Activated T-helper 1 cell treated with anti-CD3 and anti-CD28 coated beads, Interleukin-2, amount 50 U/mL, for 16 hours (primary cell): ENCODE results near the gene RHOXF1.
"Not testable (repeated sequence)": the region's sequence is repeated elsewhere in the genome, so short reads cannot be mapped to it uniquely, and the experiment has no call there.

Experiments
- DNase-seq, 2 donors: peaks; one replicate each; pipeline ENCODE4 v3.0.0-alpha.2; 2020; ENCODE audit warnings: low read depth in 1 of 2, low spot score in 1 of 2

The RHOXF1 gene, protein sequence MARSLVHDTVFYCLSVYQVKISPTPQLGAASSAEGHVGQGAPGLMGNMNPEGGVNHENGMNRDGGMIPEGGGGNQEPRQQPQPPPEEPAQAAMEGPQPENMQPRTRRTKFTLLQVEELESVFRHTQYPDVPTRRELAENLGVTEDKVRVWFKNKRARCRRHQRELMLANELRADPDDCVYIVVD

DNA sequence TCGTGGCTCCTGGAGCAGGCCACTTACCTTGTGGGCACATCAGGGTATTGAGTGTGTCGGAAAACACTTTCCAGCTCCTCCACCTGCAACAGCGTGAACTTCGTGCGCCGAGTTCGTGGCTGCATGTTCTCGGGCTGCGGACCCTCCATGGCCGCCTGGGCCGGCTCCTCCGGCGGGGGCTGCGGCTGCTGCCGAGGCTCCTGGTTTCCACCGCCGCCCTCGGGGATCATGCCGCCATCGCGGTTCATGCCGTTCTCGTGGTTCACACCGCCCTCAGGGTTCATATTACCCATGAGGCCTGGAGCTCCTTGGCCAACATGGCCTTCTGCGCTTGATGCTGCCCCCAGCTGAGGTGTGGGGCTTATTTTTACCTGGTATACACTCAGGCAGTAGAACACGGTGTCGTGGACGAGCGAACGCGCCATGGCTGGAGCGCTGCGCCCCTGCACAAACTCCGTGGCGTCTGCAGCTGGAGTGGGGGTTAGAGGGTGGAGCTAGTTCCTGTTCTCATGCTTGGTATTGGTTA, at the start of gene RHOXF1:
RHOXF1 (minus strand) TSS at position 476 of the 526 bp plus-strand sequence; CDS start at position 425, 51 bp downstream.
- DNase-seq = no peak

DNA sequence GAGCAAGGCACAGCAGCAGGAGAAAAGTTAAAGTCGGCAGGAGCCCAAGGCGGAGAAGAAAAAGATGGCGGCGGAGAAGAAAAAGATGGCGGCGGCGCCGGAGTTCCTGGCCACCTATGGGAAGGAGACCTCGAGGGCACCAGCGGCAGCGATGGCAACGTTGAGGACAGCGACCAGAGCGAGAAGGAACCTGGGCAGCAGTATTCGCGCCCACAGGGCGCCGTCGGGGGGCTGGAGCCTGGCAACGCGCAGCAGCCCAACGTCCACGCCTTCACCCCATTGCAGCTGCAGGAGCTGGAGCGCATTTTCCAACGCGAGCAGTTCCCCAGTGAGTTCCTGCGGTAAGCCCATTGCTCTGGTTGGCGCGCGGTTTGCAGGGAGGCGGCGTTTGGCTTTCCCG, 43.4 kb upstream of the RHOXF1 start:
- DNase-seq = not testable (repeated sequence)

DNA sequence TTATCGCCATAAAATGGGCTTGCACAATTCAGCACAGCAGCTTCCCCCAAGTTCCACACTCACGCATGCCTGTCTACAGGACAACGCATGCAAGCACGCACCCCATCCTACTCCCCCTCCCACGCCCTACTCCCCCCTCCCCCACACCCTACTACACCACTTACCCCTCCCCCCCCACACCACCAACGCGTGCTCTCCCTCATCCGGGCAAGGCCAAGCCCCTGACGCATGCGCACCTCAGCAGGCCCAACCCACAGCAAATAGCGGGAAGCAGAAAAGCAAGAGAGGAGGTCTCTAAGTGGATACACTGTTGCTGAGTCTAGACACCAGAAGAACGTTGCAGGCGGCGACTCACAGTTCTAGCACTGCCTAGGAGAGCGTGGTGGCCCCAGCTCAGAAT, 42.6 kb upstream of the RHOXF1 start, which contains the start of gene RHOXF2:
RHOXF2 (plus strand) TSS at position 301 of the 400 bp plus-strand sequence. CDS start 138 bp downstream, outside the sequence.
- DNase-seq = not testable (repeated sequence)

DNA sequence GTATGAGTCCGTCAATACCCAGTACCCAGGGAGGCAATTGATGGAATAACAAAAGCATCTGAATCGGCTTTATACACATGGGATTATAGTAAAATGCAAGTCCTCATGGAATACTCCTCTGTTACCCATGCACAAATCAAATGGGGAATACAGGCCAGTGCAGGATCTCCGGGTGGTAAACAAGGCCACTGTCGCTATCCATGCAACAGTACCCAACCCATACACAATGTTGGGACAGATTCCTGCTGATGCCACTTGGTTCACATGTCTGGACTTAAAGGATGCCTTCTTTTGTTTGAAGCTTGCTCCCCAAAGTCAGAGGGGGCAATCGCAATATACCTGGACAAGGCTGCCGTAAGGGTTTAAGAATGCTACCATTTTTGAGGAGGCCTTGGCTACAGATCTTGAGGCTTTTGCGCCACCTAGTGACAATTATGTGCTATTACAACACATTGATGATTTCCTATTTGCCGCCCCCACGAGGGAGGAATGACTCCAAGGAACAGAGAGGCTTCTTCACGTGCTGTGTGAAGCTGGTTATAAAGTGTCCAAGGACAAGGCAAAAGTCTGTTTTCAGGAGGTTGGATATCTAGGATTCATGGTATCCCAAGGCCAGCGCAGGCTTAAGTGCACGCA, 34.5 kb upstream of the RHOXF1 start:
- DNase-seq = not testable (repeated sequence)

DNA sequence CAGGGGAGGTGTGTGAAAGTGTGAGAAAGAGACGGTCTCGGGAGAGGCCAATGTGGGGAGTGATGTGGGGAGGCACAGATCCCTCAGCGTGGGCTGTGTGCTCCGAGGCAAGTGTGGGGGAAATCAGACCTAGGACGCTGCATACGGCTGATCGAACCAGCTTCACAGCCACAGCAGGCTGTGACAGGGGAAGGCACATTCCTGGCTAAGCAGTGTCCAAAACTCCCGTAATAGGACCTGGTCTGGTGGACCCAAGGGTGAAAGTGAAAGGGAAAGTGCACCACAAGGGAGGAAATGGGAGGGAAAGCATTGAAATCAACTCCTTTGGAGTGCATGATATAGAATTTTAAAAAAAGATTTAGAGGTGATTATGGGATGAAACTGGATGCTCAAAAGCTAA, 31.8 kb upstream of the RHOXF1 start:
- no peak for DNase-seq

DNA sequence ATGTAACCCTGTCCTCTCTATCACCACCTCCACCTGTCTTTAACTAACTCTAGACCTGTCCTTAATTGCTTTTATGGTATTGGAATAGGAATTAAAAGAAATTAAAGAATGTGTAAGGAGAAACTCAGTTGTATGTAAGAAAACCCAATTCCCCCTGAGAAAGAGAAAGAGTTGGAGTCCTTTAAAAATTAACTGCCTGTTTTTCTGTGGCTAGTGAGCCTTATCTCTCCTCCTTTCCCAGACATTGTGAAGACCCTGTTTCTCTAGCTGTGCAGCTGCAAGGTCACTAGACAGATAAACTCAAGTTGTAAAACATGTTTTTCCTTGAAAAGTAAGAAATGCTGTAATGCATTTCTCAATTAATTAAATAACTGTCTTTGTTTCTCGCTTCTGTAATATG, 30.6 kb upstream of the RHOXF1 start:
- not testable (repeated sequence) for DNase-seq

DNA sequence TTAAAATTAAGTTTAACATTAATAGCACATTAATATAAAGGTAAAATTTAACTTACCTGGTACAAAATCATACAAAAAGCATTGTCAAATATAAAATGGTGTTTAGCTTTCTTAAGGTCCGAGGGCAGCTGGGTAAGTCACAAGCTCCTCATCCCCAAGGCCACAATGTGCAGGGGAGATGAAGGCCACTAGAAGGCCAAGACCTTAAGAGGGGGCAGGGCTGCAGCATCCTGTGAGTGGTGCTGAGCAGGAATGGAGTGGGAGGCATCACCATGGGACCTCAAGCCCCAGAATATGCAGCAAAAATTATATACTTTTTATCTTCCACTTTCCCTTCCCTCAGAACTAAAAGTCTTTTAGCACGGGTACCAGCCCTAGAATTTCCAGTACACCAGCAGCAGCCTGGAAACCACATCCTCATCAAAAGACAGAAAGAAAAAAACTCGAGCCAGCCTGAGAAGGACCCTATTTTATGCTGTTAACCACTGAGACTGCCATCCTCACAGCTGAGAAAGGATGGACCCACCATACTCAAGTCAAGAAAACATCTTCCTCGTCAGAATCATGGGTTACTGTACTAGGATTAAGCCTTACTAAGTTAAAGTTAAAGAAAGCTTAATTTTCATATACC, 29.7 kb upstream of the RHOXF1 start:
- no peak for DNase-seq

DNA sequence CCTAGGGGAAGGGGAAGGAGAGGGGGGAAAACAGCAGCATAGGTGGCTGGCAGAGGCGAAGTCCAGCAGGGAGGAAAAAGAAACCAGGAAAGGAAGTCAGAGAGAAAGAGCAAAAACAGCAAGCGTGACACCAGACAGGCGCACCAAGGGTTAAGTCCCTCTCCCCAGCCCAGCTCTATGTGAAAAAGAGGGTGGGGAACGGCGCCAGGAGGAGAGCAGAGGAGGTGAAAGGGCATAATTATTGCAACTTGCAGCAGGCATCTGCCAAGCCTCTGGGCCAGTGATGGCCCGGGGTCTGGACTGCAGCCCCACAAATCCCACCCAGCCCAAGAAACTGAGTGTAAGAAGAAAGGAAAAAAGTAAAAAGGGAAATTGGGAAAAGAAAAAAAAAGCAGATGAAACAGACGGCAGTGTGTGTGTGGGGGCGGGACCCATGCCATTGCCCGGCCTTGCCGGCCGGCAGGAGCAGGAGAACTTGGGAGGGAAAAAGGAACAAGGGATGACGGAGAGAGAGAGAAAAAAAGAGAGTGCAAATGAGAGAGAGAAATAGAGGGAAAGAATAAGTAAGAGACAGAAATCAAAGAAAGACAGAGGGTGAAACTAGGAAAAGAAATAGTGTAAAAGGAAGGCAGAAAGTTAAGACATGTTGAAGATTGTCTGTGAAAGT, 28.6 kb upstream of the RHOXF1 start:
- DNase-seq = no peak

DNA sequence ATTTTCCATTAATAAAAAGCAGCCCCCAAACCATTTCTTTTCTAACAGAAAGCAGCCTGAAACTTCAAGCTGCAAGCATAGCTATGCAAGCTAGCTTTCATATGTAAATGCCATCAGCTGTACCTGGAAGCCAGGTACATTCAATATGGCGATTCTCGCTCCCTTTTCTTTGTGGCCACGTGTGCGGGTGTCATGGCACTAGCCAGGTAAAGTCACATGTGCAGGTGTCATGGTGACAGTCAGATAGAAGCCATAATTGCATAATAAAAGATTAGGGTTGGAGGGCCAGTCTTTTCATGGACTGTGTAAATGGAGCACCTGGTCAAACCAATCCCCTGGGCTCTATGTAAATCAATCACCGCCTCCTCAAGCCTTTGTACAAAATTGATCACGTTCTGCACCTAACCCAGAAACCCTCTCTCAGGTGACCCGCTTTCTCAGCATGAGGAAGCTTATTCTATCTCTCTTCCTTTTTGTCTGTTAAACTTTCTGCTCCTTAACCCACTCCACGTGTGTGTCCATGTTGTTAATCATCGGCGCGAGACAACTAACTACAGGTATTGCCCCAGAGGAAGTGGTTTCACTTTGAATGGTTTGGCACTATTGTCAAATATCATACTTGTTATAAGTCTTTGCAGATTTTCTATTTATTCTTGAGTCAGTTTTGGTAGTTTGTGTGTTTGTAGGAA, 24.7 kb upstream of the RHOXF1 start:
- no peak for DNase-seq

DNA sequence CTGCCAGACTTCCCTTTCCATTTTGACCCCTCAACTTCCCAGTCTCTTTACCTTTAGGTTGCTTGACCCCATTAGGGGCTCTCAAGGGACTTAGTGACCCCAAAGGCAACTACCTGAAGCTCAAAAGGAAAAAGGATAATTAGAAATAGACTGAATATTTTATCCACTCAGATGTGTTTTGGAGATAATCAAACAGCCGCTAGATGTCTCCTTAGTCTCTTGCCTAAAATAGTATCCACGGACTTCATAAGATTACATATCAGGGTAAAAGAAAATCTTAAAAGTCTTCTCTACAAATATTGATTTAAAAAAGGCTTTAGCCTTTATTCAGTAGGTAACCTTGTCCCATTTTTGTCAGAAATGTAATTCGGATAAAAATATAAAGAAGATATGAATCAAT, 21.7 kb upstream of the RHOXF1 start:
- no peak for DNase-seq

DNA sequence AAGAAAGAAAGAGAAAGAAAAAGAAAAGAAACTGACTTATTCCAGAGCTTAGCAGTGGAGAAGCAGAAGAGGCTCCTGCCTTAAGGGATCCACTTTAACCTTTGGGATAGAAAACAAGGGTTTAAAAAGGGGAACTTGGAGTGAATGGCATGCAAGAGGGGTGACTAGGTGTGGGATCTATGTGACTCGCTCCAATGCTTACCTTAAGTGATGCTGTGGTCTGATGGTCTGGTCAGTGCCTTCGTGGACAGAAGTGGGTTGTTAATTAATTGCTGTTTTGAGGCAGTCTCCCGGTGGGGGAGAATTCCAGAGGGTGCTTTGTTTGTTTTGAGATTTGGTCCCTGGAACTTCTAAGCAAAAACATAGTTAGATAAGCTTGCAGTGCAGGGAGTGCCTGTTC, 21.1 kb upstream of the RHOXF1 start:
- no peak for DNase-seq

DNA sequence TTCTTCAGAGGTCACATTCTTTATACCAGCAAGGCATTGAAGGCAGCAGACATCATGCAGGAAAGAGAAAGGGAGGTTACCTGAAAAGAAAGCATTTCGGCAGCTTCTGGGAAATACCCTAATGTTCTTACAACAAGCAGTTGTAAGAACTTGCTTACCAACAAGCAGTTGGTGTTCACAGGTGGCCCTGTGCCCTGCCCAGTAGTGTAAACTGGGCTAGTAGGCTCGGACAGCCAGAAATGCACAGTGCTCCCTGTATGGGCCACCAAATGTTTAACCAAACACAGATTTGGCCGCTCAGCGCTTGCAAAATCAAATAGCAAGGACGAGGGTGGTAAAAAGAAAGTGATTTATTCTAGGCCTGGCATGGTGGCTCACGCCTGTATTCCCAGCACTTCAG, 20.4 kb upstream of the RHOXF1 start:
- no peak for DNase-seq

DNA sequence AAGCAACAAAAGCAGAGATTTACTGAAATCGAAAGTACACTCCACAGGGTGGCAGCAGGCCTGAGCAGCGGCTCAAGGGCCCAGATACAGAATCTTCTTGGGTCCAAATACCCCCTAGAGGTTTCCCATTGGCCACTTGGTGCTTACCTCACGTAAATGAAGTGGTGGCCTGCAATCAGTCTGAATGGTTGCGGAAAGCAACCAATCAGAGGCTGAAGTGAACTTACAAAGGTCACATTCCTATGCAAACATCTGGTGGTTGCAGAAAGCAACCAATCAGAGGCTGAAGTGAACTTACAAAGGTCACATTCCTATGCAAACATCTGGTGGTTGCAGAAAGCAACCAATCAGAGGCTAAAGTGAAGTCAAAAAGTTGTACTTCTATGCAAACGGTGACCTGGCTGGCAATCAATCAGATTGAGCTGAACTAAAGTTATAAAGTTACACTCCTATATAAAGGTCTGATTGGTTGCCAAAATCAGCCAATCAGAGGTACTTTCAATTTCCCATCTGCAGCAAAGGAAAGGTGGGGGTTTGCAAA, 12.7 kb upstream of the RHOXF1 start:
- not testable (repeated sequence) for DNase-seq

DNA sequence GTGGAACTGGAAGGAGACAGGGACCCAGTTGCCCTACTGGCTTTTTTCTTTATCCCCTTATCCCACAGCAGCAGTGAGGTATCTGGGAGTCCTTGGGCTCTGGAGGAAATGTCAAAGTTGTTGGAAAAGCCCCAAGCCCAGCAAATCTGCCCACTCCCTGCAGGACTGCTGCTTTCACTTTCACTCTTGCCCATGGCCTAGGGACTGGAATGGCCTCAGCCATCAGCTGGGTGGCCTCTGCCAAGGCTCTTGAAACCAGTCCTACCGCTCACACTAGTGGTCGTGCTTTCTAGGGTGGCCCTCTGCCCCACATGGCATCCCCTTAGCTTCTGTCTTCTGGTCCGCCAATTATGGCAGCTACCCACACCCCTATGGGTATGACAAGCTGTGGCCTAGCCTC, 9.7 kb upstream of the RHOXF1 start:
- DNase-seq = no peak

DNA sequence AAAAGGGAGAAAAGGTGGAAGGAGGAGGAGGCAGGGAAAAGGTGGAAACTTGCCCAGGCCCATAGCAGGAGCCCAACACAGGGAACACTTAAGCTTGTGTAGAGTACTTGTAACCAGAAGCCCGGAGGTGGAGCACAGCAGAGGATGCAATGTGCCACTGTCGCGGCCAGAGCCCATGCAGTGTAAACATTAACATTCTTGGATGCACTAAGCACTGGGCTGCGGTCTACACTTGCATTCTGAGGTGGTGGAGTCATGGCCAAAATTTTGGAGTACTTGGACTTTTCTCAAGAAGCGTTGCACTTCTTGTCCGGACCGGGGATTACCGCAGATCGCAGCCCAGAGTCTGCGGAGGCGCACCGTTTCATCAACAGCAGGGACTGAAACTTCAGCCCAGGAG, 4.5 kb upstream of the RHOXF1 start:
- DNase-seq = no peak

DNA sequence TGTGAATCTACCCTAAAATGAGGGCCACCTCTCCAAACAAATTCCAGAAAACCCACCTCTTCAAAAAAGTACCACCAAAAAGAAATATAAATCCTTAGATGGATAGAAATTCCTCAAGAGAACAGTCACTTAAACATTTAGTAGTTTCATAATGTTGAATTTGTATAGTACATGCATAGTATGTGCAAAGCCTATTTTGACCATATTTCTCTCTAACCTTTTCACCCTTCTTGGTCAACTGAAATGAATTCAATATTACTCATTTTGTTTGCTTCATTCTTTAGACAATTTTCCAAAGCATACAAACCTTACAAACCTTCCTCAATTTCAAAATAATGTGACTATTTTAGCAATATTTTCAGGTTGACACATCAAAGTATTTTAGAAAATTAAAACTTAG, 4.1 kb downstream of the RHOXF1 start:
- no peak for DNase-seq

DNA sequence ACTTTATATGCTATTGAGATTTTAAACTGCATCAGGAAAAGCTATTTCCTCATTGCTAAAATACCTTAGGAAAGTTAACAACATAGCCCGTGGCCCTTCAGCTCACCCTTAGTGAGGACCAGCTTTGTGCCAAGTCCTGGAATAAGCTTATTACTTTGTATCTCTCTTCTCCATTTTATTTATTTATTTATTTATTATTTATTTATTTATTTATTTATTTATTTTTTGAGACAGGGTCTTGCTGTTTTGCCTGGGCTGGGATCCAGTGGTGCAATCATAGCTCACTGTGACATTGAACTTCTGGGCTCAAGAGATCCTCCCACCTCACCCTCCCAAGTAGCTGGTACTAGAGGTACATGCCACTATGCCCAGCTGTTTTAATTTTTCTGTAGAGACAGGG, 6.3 kb downstream of the RHOXF1 start:
- no peak for DNase-seq

DNA sequence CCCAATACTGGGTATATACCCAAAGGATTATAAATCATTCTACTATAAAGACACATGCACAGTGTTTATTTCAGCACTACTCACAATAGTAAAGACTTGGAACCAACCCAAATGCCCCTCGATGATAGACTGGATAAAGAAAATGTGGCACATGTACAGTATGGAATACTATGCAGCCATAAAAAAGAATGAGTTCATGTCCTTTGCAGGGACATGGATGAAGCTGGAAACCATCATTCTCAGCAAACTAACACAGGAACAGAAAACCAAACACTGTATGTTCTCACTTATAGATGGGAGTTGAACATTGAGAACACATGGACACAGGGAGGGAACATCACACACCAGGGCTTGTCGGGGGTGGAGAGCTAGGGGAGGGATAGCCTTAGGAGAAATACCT, 11.0 kb downstream of the RHOXF1 start:
- not testable (repeated sequence) for DNase-seq

DNA sequence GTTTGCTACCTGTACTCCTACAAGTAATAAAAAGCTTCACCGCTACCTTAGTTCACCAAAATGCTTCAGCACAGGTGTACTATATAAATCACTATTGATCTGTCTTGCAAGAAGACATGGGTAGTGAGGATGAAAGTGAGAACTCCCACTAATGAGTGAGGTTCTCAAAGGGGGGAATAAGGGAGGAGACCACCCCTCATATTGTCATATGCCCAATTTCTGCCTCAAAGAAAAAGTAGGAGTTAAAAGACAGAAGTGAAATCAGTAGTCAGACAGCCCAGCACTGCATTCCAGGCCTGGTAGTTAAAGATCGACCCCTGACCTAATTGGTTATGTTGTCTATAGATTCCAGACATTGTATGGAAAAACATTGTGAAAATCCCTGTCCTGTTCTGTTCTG, 14.7 kb downstream of the RHOXF1 start:
- not testable (repeated sequence) for DNase-seq

DNA sequence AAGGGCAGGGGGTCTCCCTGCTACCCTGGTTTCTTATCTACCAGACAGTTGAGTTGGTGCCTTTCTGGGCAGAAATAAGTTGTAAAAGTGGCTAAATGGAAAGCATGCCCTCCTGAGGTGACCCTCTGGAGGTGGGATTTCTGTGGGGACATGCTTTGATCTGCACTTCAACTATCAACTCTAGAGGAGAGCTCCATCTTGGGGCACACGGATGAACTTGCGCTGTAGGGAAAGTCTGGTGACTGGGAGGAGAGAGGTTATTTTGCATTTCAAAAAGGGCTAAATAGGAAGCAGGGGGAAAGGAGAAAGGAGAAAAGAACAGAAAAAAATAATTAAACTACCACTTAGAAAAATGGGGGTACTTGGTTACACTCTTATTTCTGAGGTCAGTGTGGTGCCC, 25.5 kb downstream of the RHOXF1 start:
- no peak for DNase-seq
